Activated naive CD4-positive, alpha-beta T cell treated with anti-CD3 and anti-CD28 coated beads, Interleukin-2, amount 10 ng/mL, durations not matched to agents 7 days and 5 days (primary cell): ENCODE data around the gene SPOP.
"Not testable (repeated sequence)": the region's sequence is repeated elsewhere in the genome, so short reads cannot be mapped to it uniquely, and the experiment has no call there.

Experiments used
- CTCF ChIA-PET: fragments of 350-600 bp; sonication (Branson Sonifier 250); formaldehyde crosslinking; loops from one replicate; lab custom pipeline; 2021; ENCODE audit warnings: antibody characterized with exemption; lab: Charles Lee
- DNase-seq: peaks from one replicate; pipeline ENCODE4 v3.0.0-alpha.2; 2020
- H3K27ac Mint-ChIP-seq: one replicate; pipeline ENCODE4 v1.8.0; 2021; ENCODE audit warnings: mild to moderate bottlenecking, moderate library complexity, mixed read lengths
- H3K27me3 Mint-ChIP-seq: one replicate; pipeline ENCODE4 v1.8.0; 2021; ENCODE audit warnings: mild to moderate bottlenecking, mixed read lengths
- H3K36me3 Mint-ChIP-seq: one replicate; pipeline ENCODE4 v1.8.0; 2021; ENCODE audit warnings: mixed read lengths
- H3K4me1 Mint-ChIP-seq: one replicate; pipeline ENCODE4 v1.8.0; 2021; ENCODE audit warnings: mixed read lengths
- H3K4me3 Mint-ChIP-seq: one replicate; pipeline ENCODE4 v1.8.0; 2021; ENCODE audit warnings: mild to moderate bottlenecking, moderate library complexity, mixed read lengths
- H3K9me3 Mint-ChIP-seq: one replicate; pipeline ENCODE4 v1.8.0; 2021; ENCODE audit warnings: mixed read lengths

Gene SPOP

GRCh38 chr17:49677933-49678847 is at the start of gene SPOP:
Gene SPOP (minus strand): TSS chr17:49678097. CDS start chr17:49622810, 55,287 bp downstream.
- H3K4me3 Mint-ChIP-seq, result peak within 1 kb of the TSS; percentile 84
- H3K4me1 Mint-ChIP-seq, result peaks cover 44% of the 10 kb centered on the region

GRCh38 chr17:49727380-49727779 is 49.5 kb upstream of the SPOP start:
- no peak overlapping the region for H3K4me3 Mint-ChIP-seq
- DNase-seq, result no peak
- CTCF ChIA-PET, result no interaction called here
- peaks cover 68% of the 10 kb centered on the region for H3K36me3 Mint-ChIP-seq
- no peak overlapping the region for H3K27ac Mint-ChIP-seq
- H3K9me3 Mint-ChIP-seq, result peaks cover 3% of the 10 kb centered on the region
- peaks cover 31% of the 10 kb centered on the region for H3K4me1 Mint-ChIP-seq
- H3K27me3 Mint-ChIP-seq, result no peaks in the 10 kb centered on the region

More at GRCh38 chr17:49677933-49678847, at the start of gene SPOP:
- Mint-ChIP-seq H3K27me3 (peaks cover 18% of the 10 kb centered on the region), H3K27ac (peak within 1 kb of the TSS; percentile 96), H3K9me3 (no peaks in the 10 kb centered on the region), H3K36me3 (peaks cover 24% of the 10 kb centered on the region)
- peak; percentile 99 for DNase-seq
- CTCF ChIA-PET, result interaction anchor here (0.8 to 3.5 kb wide), 3 partner anchors 17 to 31 kb away, joined by 3 to 16 read pairs (median 4); no protein-coding TSS in a partner anchor

- DNase-seq, result no peak
- H3K4me1 Mint-ChIP-seq, result peaks cover 23% of the 10 kb centered on the region
- H3K36me3 Mint-ChIP-seq, result peaks cover 63% of the 10 kb centered on the region
- CTCF ChIA-PET, result no interaction called here
- no peak overlapping the region for H3K4me3 Mint-ChIP-seq
- H3K27ac Mint-ChIP-seq, result no peak overlapping the region
- H3K27me3 Mint-ChIP-seq, result no peaks in the 10 kb centered on the region
- peaks cover 3% of the 10 kb centered on the region for H3K9me3 Mint-ChIP-seq
Observed at GRCh38 chr17:49725452-49726130, 47.7 kb upstream of the SPOP start.

- Mint-ChIP-seq H3K4me1 (peaks cover 17% of the 10 kb centered on the region), H3K36me3 (peaks cover 64% of the 10 kb centered on the region)
- H3K27me3 Mint-ChIP-seq, H3K9me3 Mint-ChIP-seq, CTCF ChIA-PET, H3K27ac Mint-ChIP-seq, DNase-seq, H3K4me3 Mint-ChIP-seq: not testable (repeated sequence)
Observed at GRCh38 chr17:49724552-49724951, 46.7 kb upstream of the SPOP start.

- Mint-ChIP-seq H3K4me3 (no peak overlapping the region), H3K4me1 (peaks cover 9% of the 10 kb centered on the region), H3K36me3 (peaks cover 63% of the 10 kb centered on the region), H3K27me3 (no peaks in the 10 kb centered on the region), H3K27ac (no peak overlapping the region), H3K9me3 (peaks cover 3% of the 10 kb centered on the region)
- CTCF ChIA-PET, result interaction anchor here (1.0 to 1.8 kb wide), 3 partner anchors 15 to 66 kb away, joined by 3 to 7 read pairs (median 3); no protein-coding TSS in a partner anchor
- DNase-seq, result no peak
Observed at GRCh38 chr17:49723423-49723822, 45.5 kb upstream of the SPOP start.

- Mint-ChIP-seq H3K4me3 (no peak overlapping the region), H3K27me3 (no peaks in the 10 kb centered on the region), H3K9me3 (peaks cover 3% of the 10 kb centered on the region), H3K4me1 (peaks cover 12% of the 10 kb centered on the region), H3K27ac (no peak overlapping the region), H3K36me3 (peaks cover 66% of the 10 kb centered on the region)
- no peak for DNase-seq
- CTCF ChIA-PET, result interaction anchor here (1.1 to 1.8 kb wide), 3 partner anchors 14 to 57 kb away, joined by 3 to 7 read pairs (median 3); no protein-coding TSS in a partner anchor
Observed at GRCh38 chr17:49722066-49722465, 44.2 kb upstream of the SPOP start.

- no peaks in the 10 kb centered on the region for H3K27me3 Mint-ChIP-seq
- H3K4me1 Mint-ChIP-seq, result peaks cover 33% of the 10 kb centered on the region
- peaks cover 69% of the 10 kb centered on the region for H3K36me3 Mint-ChIP-seq
- CTCF ChIA-PET, result interaction anchor here (0.6 to 25.7 kb wide), 4 partner anchors 8 to 160 kb away, joined by 4 to 377 read pairs (median 4); partner anchors contain the start of gene NXPH3
- peak overlapping the region; percentile 24 for H3K27ac Mint-ChIP-seq
- no peaks in the 10 kb centered on the region for H3K9me3 Mint-ChIP-seq
- H3K4me3 Mint-ChIP-seq, result no peak overlapping the region
- no peak for DNase-seq
Observed at GRCh38 chr17:49717371-49717861, 39.5 kb upstream of the SPOP start.

GRCh38 chr17:49716668-49717364 is 38.9 kb upstream of the SPOP start:
- DNase-seq, result no peak
- H3K36me3 Mint-ChIP-seq, result peaks cover 73% of the 10 kb centered on the region
- peaks cover 33% of the 10 kb centered on the region for H3K4me1 Mint-ChIP-seq
- CTCF ChIA-PET, result interaction anchor here (0.6 to 25.7 kb wide), 4 partner anchors 18 to 159 kb away, joined by 3 to 377 read pairs (median 4); partner anchors contain the start of gene NXPH3
- no peaks in the 10 kb centered on the region for H3K9me3 Mint-ChIP-seq
- no peaks in the 10 kb centered on the region for H3K27me3 Mint-ChIP-seq
- H3K4me3 Mint-ChIP-seq, result no peak overlapping the region
- peak overlapping the region; percentile 3 for H3K27ac Mint-ChIP-seq

- no peak overlapping the region for H3K4me3 Mint-ChIP-seq
- peak overlapping the region; percentile 76 for H3K27ac Mint-ChIP-seq
- peaks cover 76% of the 10 kb centered on the region for H3K36me3 Mint-ChIP-seq
- no peaks in the 10 kb centered on the region for H3K9me3 Mint-ChIP-seq
- DNase-seq, result no peak
- H3K27me3 Mint-ChIP-seq, result no peaks in the 10 kb centered on the region
- H3K4me1 Mint-ChIP-seq, result peaks cover 33% of the 10 kb centered on the region
- CTCF ChIA-PET, result interaction anchor here (0.8 to 25.7 kb wide), 10 partner anchors 13 to 146 kb away, joined by 3 to 377 read pairs (median 3); partner anchors contain the start of gene NXPH3
Observed at GRCh38 chr17:49715717-49716279, 37.9 kb upstream of the SPOP start.

GRCh38 chr17:49715216-49715615 is 37.3 kb upstream of the SPOP start:
- CTCF ChIA-PET, result interaction anchor here (0.8 to 25.7 kb wide), 11 partner anchors 12 to 282 kb away, joined by 3 to 377 read pairs (median 3); partner anchors contain the start of gene NXPH3
- Mint-ChIP-seq H3K9me3 (no peaks in the 10 kb centered on the region), H3K4me1 (peaks cover 33% of the 10 kb centered on the region), H3K27ac (peak overlapping the region; percentile 76), H3K36me3 (peaks cover 77% of the 10 kb centered on the region), H3K27me3 (no peaks in the 10 kb centered on the region), H3K4me3 (no peak overlapping the region)
- no peak for DNase-seq

- H3K36me3 Mint-ChIP-seq, result peaks cover 47% of the 10 kb centered on the region
- no peak for DNase-seq
- no peaks in the 10 kb centered on the region for H3K9me3 Mint-ChIP-seq
- CTCF ChIA-PET, result interaction anchor here (0.7 to 25.7 kb wide), 24 partner anchors 8 to 290 kb away, joined by 3 to 377 read pairs (median 4); partner anchors contain the start of genes FAM117A, KAT7 and NXPH3
- H3K27me3 Mint-ChIP-seq, result no peaks in the 10 kb centered on the region
- H3K4me1 Mint-ChIP-seq, result peaks cover 49% of the 10 kb centered on the region
- peak overlapping the region; percentile 95 for H3K27ac Mint-ChIP-seq
- H3K4me3 Mint-ChIP-seq, result peak overlapping the region; percentile 94
Observed at GRCh38 chr17:49708515-49709183, 30.8 kb upstream of the SPOP start.

- CTCF ChIA-PET, result interaction anchor here (0.6 to 25.7 kb wide), 25 partner anchors 12 to 307 kb away, joined by 3 to 377 read pairs (median 4); partner anchors contain the start of genes FAM117A, KAT7 and NXPH3
- Mint-ChIP-seq H3K36me3 (peaks cover 52% of the 10 kb centered on the region), H3K27me3 (no peaks in the 10 kb centered on the region), H3K4me3 (peak within 1 kb of the TSS; percentile 94), H3K9me3 (no peaks in the 10 kb centered on the region), H3K4me1 (peaks cover 51% of the 10 kb centered on the region), H3K27ac (peak within 1 kb of the TSS; percentile 95)
- DNase-seq, result peak; percentile 100
Observed at GRCh38 chr17:49707608-49708514, 30.0 kb upstream of the SPOP start, which contains the start of gene SLC35B1. Gene SLC35B1 (minus strand): TSS chr17:49707964. CDS start chr17:49707833, 131 bp downstream.
